Naive thymus-derived CD4-positive, alpha-beta T cell (primary cell): Measurements from ENCODE around the gene TCP11L1. TPM values are rescaled to one million over a fixed set of nuclear protein-coding genes. Genes with fewer than 3 reads are reported as not detected.

Experiments
- ATAC-seq: fragments of 150-1000 bp; cut with Tn5 transposase; 2 replicates; pipeline ENCODE4 v1.10.0; 2021; ENCODE audit warnings: mild to moderate bottlenecking, moderate library complexity
- CTCF ChIA-PET: fragments of 350-600 bp; sonication (Branson Sonifier 250); formaldehyde crosslinking; loops from one replicate; lab custom pipeline; 2021; ENCODE audit warnings: antibody characterized with exemption; lab: Charles Lee
- POLR2A ChIA-PET: fragments of 350-600 bp; sonication (Branson Sonifier 250); formaldehyde crosslinking; loops from one replicate; lab custom pipeline; 2021; ENCODE audit warnings: antibody characterized with exemption, inconsistent platforms; lab: Charles Lee
- DNase-seq, 9 donors: peaks; one replicate each; pipeline versions ENCODE4 v3.0.0 to v3.0.0-alpha.2; 2020 to 2022; ENCODE audit warnings: mixed read lengths in 1 of 9
- H3K27ac ChIP-seq: one replicate; pipeline ENCODE4 v1.7.0; 2013; ENCODE audit warnings: mild to moderate bottlenecking, low read depth, low read length, moderate library complexity
- H3K27me3 ChIP-seq, 2 donors: one replicate each; pipeline ENCODE4 v1.7.0; 2013; ENCODE audit warnings: low read length in 2 of 2, mild to moderate bottlenecking in 2 of 2, moderate library complexity in 2 of 2; ENCODE audit not compliant: control insufficient read depth in 2 of 2, insufficient read depth in 2 of 2
- H3K36me3 ChIP-seq, 3 experiments: 1 replicate in 2 of 3; 2 replicates in 1 of 3; pipeline ENCODE4 v1.7.0; 2013; ENCODE audit warnings: low read length in 3 of 3, mild to moderate bottlenecking in 3 of 3, moderate library complexity in 1 of 3; ENCODE audit not compliant: insufficient read depth in 3 of 3, control insufficient read depth in 2 of 3
- H3K4me1 ChIP-seq, 2 donors: one replicate each; pipeline ENCODE4 v1.7.0; 2013; ENCODE audit warnings: low read length in 2 of 2, mild to moderate bottlenecking in 2 of 2, moderate library complexity in 1 of 2; ENCODE audit not compliant: control insufficient read depth in 2 of 2, insufficient read depth in 2 of 2
- H3K4me3 ChIP-seq: 2 replicates; pipeline ENCODE4 v1.7.0; 2013; ENCODE audit warnings: mild to moderate bottlenecking, low read length
- H3K9me3 ChIP-seq, 3 experiments: 1 replicate in 2 of 3; 2 replicates in 1 of 3; pipeline ENCODE4 v1.7.0; 2013; ENCODE audit warnings: low read length in 3 of 3; ENCODE audit not compliant: control insufficient read depth in 2 of 3
- H3K27ac Mint-ChIP-seq, 9 donors: one replicate each; pipeline ENCODE4 v1.8.0; 2020 to 2022; ENCODE audit warnings: mixed read lengths in 9 of 9, mild to moderate bottlenecking in 8 of 9, moderate library complexity in 5 of 9, inconsistent platforms in 2 of 9
- H3K27me3 Mint-ChIP-seq, 5 donors: one replicate each; pipeline ENCODE4 v1.8.0; 2021 to 2022; ENCODE audit warnings: mixed read lengths in 5 of 5, mild to moderate bottlenecking in 1 of 5
- H3K36me3 Mint-ChIP-seq, 5 donors: one replicate each; pipeline ENCODE4 v1.8.0; 2020 to 2022; ENCODE audit warnings: mixed read lengths in 5 of 5, mild to moderate bottlenecking in 3 of 5, inconsistent platforms in 1 of 5
- H3K4me1 Mint-ChIP-seq, 7 donors: one replicate each; pipeline ENCODE4 v1.8.0; 2020 to 2022; ENCODE audit warnings: mixed read lengths in 7 of 7, mild to moderate bottlenecking in 3 of 7, inconsistent platforms in 1 of 7
- H3K4me3 Mint-ChIP-seq, 10 donors: one replicate each; pipeline ENCODE4 v1.8.0; 2020 to 2022; ENCODE audit warnings: mild to moderate bottlenecking in 10 of 10, mixed read lengths in 10 of 10, moderate library complexity in 6 of 10, inconsistent platforms in 2 of 10
- H3K9me3 Mint-ChIP-seq, 11 donors: one replicate each; pipeline ENCODE4 v1.8.0; 2020 to 2022; ENCODE audit warnings: mixed read lengths in 11 of 11, mild to moderate bottlenecking in 4 of 11, inconsistent platforms in 1 of 11, moderate library complexity in 1 of 11
- intact Hi-C, 2 donors: fragments of 100-400 bp; cut with micrococcal nuclease; formaldehyde crosslinking; loops; one replicate each; pipeline ENCODE4 v1.15.1; 2023
- polyA plus RNA-seq, 2 donors: library from polyadenylated mRNA; unstranded; fragments of 300-500 nt; fragmentation: Illumina TruSeq; gene quantifications; one replicate each; pipeline ENCODE4 v1.2.3, GENCODE V29; 2021
- total RNA-seq, 6 experiments: library from RNA in 5 of 6; stranded (reverse) in 5 of 6; gene quantifications; 1 replicate in 5 of 6; 2 replicates in 1 of 6; pipeline ENCODE4 v1.2.3 and lab custom pipeline; 2021 to 2026

Gene TCP11L1
- total and polyA plus RNA-seq, 7 experiments from 2014 or later, result 1.8 to 17.1 (median 11.9) TPM

GRCh38 chr11:33064033-33064825, 24.9 kb downstream of the TCP11L1 start:
- peaks cover 0 to 25% of the 10 kb centered on the region in 2 donors for H3K4me1 ChIP-seq
- Mint-ChIP-seq H3K4me1 (peaks cover 24 to 40% (median 36%) of the 10 kb centered on the region in 7 donors), H3K36me3 (peaks cover 3 to 34% (median 4%) of the 10 kb centered on the region in 5 donors), H3K27me3 (no peaks in the 10 kb centered on the region), H3K4me3 (peak overlapping the region; percentile 27 to 81 (median 52)), H3K27ac (peak overlapping the region; percentile 19 to 87 (median 61)), H3K9me3 (no peaks in the 10 kb centered on the region)
- H3K36me3 ChIP-seq, result peaks cover 0 to 40% (median 6%) of the 10 kb centered on the region in 3 experiments
- no peak for ATAC-seq
- H3K27me3 ChIP-seq, result no peaks in the 10 kb centered on the region
- intact Hi-C loops, result loop anchor here in 1 of 2 donors (2.0 kb wide), 2 partner anchors 171 to 255 kb away; partner anchors contain the start of gene QSER1
- POLR2A ChIA-PET, result interaction anchor here (0.7 to 3.6 kb wide), 3 partner anchors 25 to 105 kb away, joined by 3 to 17 read pairs (median 4); partner anchors contain the start of gene TCP11L1
- peak in 1 of 9 donors; percentile 6 for DNase-seq
- no peak overlapping the region for H3K4me3 ChIP-seq
- H3K9me3 ChIP-seq, result no peaks in the 10 kb centered on the region
- H3K27ac ChIP-seq, result peak overlapping the region; percentile 6
- CTCF ChIA-PET, result interaction anchor here (0.6 to 9.1 kb wide), 10 partner anchors 8 to 266 kb away, joined by 3 to 179 read pairs (median 8); partner anchors contain the start of gene DEPDC7

- POLR2A ChIA-PET, result interaction anchor here (0.7 to 3.6 kb wide), 3 partner anchors 26 to 1581 kb away, joined by 3 to 17 read pairs (median 3); partner anchors contain the start of gene TCP11L1
- no peak for DNase-seq
- no peaks in the 10 kb centered on the region for H3K27me3 ChIP-seq
- Mint-ChIP-seq H3K4me1 (peaks cover 24 to 40% (median 35%) of the 10 kb centered on the region in 7 donors), H3K9me3 (no peaks in the 10 kb centered on the region), H3K27ac (peak overlapping the region in 4 of 9 donors; percentile 56 to 76 (median 67)), H3K36me3 (peaks cover 3 to 29% (median 4%) of the 10 kb centered on the region in 5 donors), H3K4me3 (peak overlapping the region in 7 of 10 donors; percentile 33 to 81 (median 55)), H3K27me3 (no peaks in the 10 kb centered on the region)
- intact Hi-C loops, result loop anchor here (1.0 to 2.0 kb wide), 9 partner anchors 26 to 264 kb away; partner anchors contain the start of genes TCP11L1 (in 2 of the 2) and QSER1 (in 1 of the 2)
- no peak overlapping the region for H3K4me3 ChIP-seq
- CTCF ChIA-PET, result interaction anchor here (0.6 to 9.1 kb wide), 25 partner anchors 9 to 746 kb away, joined by 3 to 179 read pairs (median 5); partner anchors contain the start of gene DEPDC7
- H3K27ac ChIP-seq, result no peak overlapping the region
- peaks cover 0 to 25% of the 10 kb centered on the region in 2 donors for H3K4me1 ChIP-seq
- H3K9me3 ChIP-seq, result no peaks in the 10 kb centered on the region
- ATAC-seq, result no peak
- H3K36me3 ChIP-seq, result peaks cover 0 to 39% (median 10%) of the 10 kb centered on the region in 3 experiments
These were observed 25.5 kb downstream of the TCP11L1 start for GRCh38 chr11:33064866-33065265.

GRCh38 chr11:33065445-33066178, 26.2 kb downstream of the TCP11L1 start:
- Mint-ChIP-seq H3K36me3 (peaks cover 3 to 27% (median 4%) of the 10 kb centered on the region in 5 donors), H3K27ac (peak overlapping the region in 4 of 9 donors; percentile 14 to 83 (median 58)), H3K9me3 (no peaks in the 10 kb centered on the region), H3K4me3 (peak overlapping the region in 2 of 10 donors; percentile 42 to 43), H3K27me3 (no peaks in the 10 kb centered on the region), H3K4me1 (peaks cover 24 to 36% (median 29%) of the 10 kb centered on the region in 7 donors)
- no peak overlapping the region for H3K27ac ChIP-seq
- peaks cover 0 to 38% (median 10%) of the 10 kb centered on the region in 3 experiments for H3K36me3 ChIP-seq
- no peak overlapping the region for H3K4me3 ChIP-seq
- peak; percentile 62 to 83 (median 76) for DNase-seq
- CTCF ChIA-PET, result interaction anchor here (0.6 to 9.1 kb wide), 31 partner anchors 10 to 745 kb away, joined by 3 to 179 read pairs (median 4); partner anchors contain the start of gene DEPDC7
- peak; percentile 91 for ATAC-seq
- peaks cover 0 to 21% of the 10 kb centered on the region in 2 donors for H3K4me1 ChIP-seq
- POLR2A ChIA-PET, result interaction anchor here (0.6 to 3.6 kb wide), 6 partner anchors 26 to 1580 kb away, joined by 3 to 17 read pairs (median 3); partner anchors contain the start of genes DEPDC7 and TCP11L1
- no peaks in the 10 kb centered on the region for H3K27me3 ChIP-seq
- intact Hi-C loops, result loop anchor here (1.0 to 2.0 kb wide), 9 partner anchors 26 to 264 kb away; partner anchors contain the start of genes TCP11L1 (in 2 of the 2) and QSER1 (in 1 of the 2)
- H3K9me3 ChIP-seq, result no peaks in the 10 kb centered on the region

- Histone ChIP-seq H3K27me3 (no peaks in the 10 kb centered on the region), H3K4me1 (peaks cover 0 to 21% of the 10 kb centered on the region in 2 donors), H3K27ac (no peak overlapping the region), H3K4me3 (no peak overlapping the region), H3K36me3 (peaks cover 0 to 44% (median 10%) of the 10 kb centered on the region in 3 experiments), H3K9me3 (no peaks in the 10 kb centered on the region)
- ChIA-PET CTCF (interaction anchor here (0.7 to 9.1 kb wide), 4 partner anchors 11 to 108 kb away, joined by 3 to 179 read pairs (median 14); no protein-coding TSS in a partner anchor), POLR2A (no interaction called here)
- intact Hi-C loops, result no loop called here
- no peak overlapping the region for H3K27ac Mint-ChIP-seq
- no peak overlapping the region for H3K4me3 Mint-ChIP-seq
- DNase-seq (no peak), ATAC-seq (no peak)
- H3K9me3 Mint-ChIP-seq, result no peaks in the 10 kb centered on the region
- H3K4me1 Mint-ChIP-seq, result peaks cover 23 to 35% (median 29%) of the 10 kb centered on the region in 7 donors
- peaks cover 3 to 36% (median 15%) of the 10 kb centered on the region in 5 donors for H3K36me3 Mint-ChIP-seq
- no peaks in the 10 kb centered on the region for H3K27me3 Mint-ChIP-seq
These were observed 27.9 kb downstream of the TCP11L1 start for GRCh38 chr11:33067294-33067693.

GRCh38 chr11:33068611-33069340, 29.4 kb downstream of the TCP11L1 start:
- no peaks in the 10 kb centered on the region for H3K27me3 Mint-ChIP-seq
- no peak overlapping the region for H3K4me3 Mint-ChIP-seq
- no peaks in the 10 kb centered on the region for H3K9me3 ChIP-seq
- intact Hi-C loops, result no loop called here
- POLR2A ChIA-PET, result no interaction called here
- no peaks in the 10 kb centered on the region for H3K9me3 Mint-ChIP-seq
- H3K36me3 Mint-ChIP-seq, result peaks cover 14 to 43% (median 24%) of the 10 kb centered on the region in 5 donors
- H3K27me3 ChIP-seq, result no peaks in the 10 kb centered on the region
- H3K27ac Mint-ChIP-seq, result no peak overlapping the region
- peaks cover 10 to 59% (median 11%) of the 10 kb centered on the region in 3 experiments for H3K36me3 ChIP-seq
- no peak overlapping the region for H3K4me3 ChIP-seq
- ATAC-seq (no peak), DNase-seq (no peak)
- H3K4me1 ChIP-seq, result peaks cover 0 to 16% of the 10 kb centered on the region in 2 donors
- CTCF ChIA-PET, result interaction anchor here (9.1 kb wide), 1 partner anchor 109 kb away, joined by 179 read pairs; no protein-coding TSS in a partner anchor
- peaks cover 10 to 21% (median 18%) of the 10 kb centered on the region in 7 donors for H3K4me1 Mint-ChIP-seq
- no peak overlapping the region for H3K27ac ChIP-seq
